Measurements from ENCODE around the gene TM4SF1.

TM4SF1 gene

GRCh38 chr3:149373235-149374125 lies 4.0 kb downstream of the TM4SF1 start:
- no peak for DNase-seq

GRCh38 chr3:149371723-149372114 lies 5.7 kb downstream of the TM4SF1 start:
- DNase-seq = no peak

- peak; percentile 39 for DNase-seq
Measured at GRCh38 chr3:149371001-149371722, 6.3 kb downstream of the TM4SF1 start.

GRCh38 chr3:149369991-149370866 lies 7.2 kb downstream of the TM4SF1 start:
- no peak for DNase-seq

GRCh38 chr3:149368674-149369497 lies 8.6 kb downstream of the TM4SF1 start:
- no peak for DNase-seq

GRCh38 chr3:149368201-149368673 lies 9.2 kb downstream of the TM4SF1 start:
- no peak for DNase-seq

- DNase-seq = no peak
Measured at GRCh38 chr3:149366941-149367840, 10.3 kb downstream of the TM4SF1 start.

- DNase-seq = no peak
Measured at GRCh38 chr3:149366031-149366430, 11.4 kb downstream of the TM4SF1 start.

GRCh38 chr3:149364624-149365023 lies 12.8 kb downstream of the TM4SF1 start:
- no peak for DNase-seq

- DNase-seq = no peak
Measured at GRCh38 chr3:149363053-149363452, 14.4 kb downstream of the TM4SF1 start.

- no peak for DNase-seq
Measured at GRCh38 chr3:149362366-149362765, 15.1 kb downstream of the TM4SF1 start.

- DNase-seq = no peak
Measured at GRCh38 chr3:149356630-149357029, 20.8 kb downstream of the TM4SF1 start.

GRCh38 chr3:149356044-149356592 lies 21.3 kb downstream of the TM4SF1 start:
- no peak for DNase-seq

GRCh38 chr3:149353581-149354184 lies 23.8 kb downstream of the TM4SF1 start:
- no peak for DNase-seq

- DNase-seq = no peak
Measured at GRCh38 chr3:149352556-149352955, 24.9 kb downstream of the TM4SF1 start.

GRCh38 chr3:149343951-149344350 lies 33.5 kb downstream of the TM4SF1 start:
- no peak for DNase-seq

GRCh38 chr3:149342413-149343380 lies 34.8 kb downstream of the TM4SF1 start:
- peak; percentile 15 for DNase-seq

- DNase-seq = peak; percentile 58
Measured at GRCh38 chr3:149340310-149340933, 37.0 kb downstream of the TM4SF1 start.
